ENCODE results near the gene PHF23. TPM values are rescaled to one million over a fixed set of nuclear protein-coding genes. Genes with fewer than 3 reads are reported as not detected.
A peak's percentile ranks its signal among the peaks of the same experiment; 100 is the strongest.

PHF23 gene
- total and polyA plus RNA-seq, 9 donors, result 19.4 to 57.7 (median 41.0) TPM

GRCh38 chr17:7251661-7252175 is 12.5 kb upstream of the PHF23 start, which contains the start of gene CTDNEP1:
CTDNEP1 (minus strand) TSS chr17:7251734; CDS start chr17:7251296, 438 bp downstream.
- no peaks in the 10 kb centered on the region for H3K9me3 ChIP-seq
- H3K4me3 ChIP-seq, result peak within 1 kb of the TSS; percentile 96
- intact Hi-C loops (cut with DNase I), result no loop called here
- H3K36me3 ChIP-seq, result no peaks in the 10 kb centered on the region
- peak; percentile 98 to 99 (median 99) for DNase-seq
- peak within 1 kb of the TSS; percentile 82 to 98 for H3K27ac ChIP-seq
- TF ChIP-seq POLR2A (IDR thresholded peaks at IDR 0.05), result peak; percentile 37
- no peak for TF ChIP-seq CTCF (IDR thresholded peaks at IDR 0.05)
- H3K27me3 ChIP-seq, result no peaks in the 10 kb centered on the region
- 0 to 1% (median 1%) methylated on average over 35 to 41 of the region's 41 CpGs for WGBS, 3 donors
- peaks cover 9% of the 10 kb centered on the region for H3K4me1 ChIP-seq (ENCODE audit: insufficient read depth)

GRCh38 chr17:7250695-7251627 is 11.7 kb upstream of the PHF23 start:
- WGBS, 3 donors, result 0 to 1% (median 1%) methylated on average over 25 to 55 of the region's 55 CpGs
- H3K36me3 ChIP-seq, result no peaks in the 10 kb centered on the region
- peak overlapping the region; percentile 82 to 98 for H3K27ac ChIP-seq
- intact Hi-C loops (cut with DNase I), result no loop called here
- H3K4me3 ChIP-seq, result peak overlapping the region; percentile 96
- TF ChIP-seq POLR2A (IDR thresholded peaks at IDR 0.05) (no peak), EP300 (IDR thresholded peaks at IDR 0.05) (no peak), CTCF (IDR thresholded peaks at IDR 0.05) (no peak)
- H3K4me1 ChIP-seq (ENCODE audit: insufficient read depth), result peaks cover 9% of the 10 kb centered on the region
- no peaks in the 10 kb centered on the region for H3K27me3 ChIP-seq
- no peaks in the 10 kb centered on the region for H3K9me3 ChIP-seq
- peak in 3 of 5 donors; percentile 25 to 63 (median 61) for DNase-seq

- peaks cover 9% of the 10 kb centered on the region for H3K4me1 ChIP-seq (ENCODE audit: insufficient read depth)
- 85 to 89% (median 87%) methylated on average over 7 of the region's 7 CpGs for WGBS, 3 donors
- no peak overlapping the region for H3K27ac ChIP-seq
Observed at GRCh38 chr17:7249830-7250229, 10.6 kb upstream of the PHF23 start.

GRCh38 chr17:7249214-7249613 is 10.0 kb upstream of the PHF23 start:
- no peak overlapping the region for H3K27ac ChIP-seq
- DNase-seq, result no peak
- H3K9me3 ChIP-seq, result no peaks in the 10 kb centered on the region
- no peaks in the 10 kb centered on the region for H3K36me3 ChIP-seq
- no peaks in the 10 kb centered on the region for H3K27me3 ChIP-seq
- peaks cover 9% of the 10 kb centered on the region for H3K4me1 ChIP-seq (ENCODE audit: insufficient read depth)
- 69 to 75% (median 72%) methylated on average over 6 of the region's 6 CpGs for WGBS, 3 donors
- TF ChIP-seq EP300 (IDR thresholded peaks at IDR 0.05) (no peak), POLR2A (IDR thresholded peaks at IDR 0.05) (no peak), CTCF (IDR thresholded peaks at IDR 0.05) (no peak)
- intact Hi-C loops (cut with DNase I), result no loop called here
- no peak overlapping the region for H3K4me3 ChIP-seq

More at GRCh38 chr17:7249830-7250229, 10.6 kb upstream of the PHF23 start:
- H3K27me3 ChIP-seq, result no peaks in the 10 kb centered on the region
- H3K36me3 ChIP-seq, result no peaks in the 10 kb centered on the region
- no peak overlapping the region for H3K4me3 ChIP-seq
- no peak for TF ChIP-seq EP300 (IDR thresholded peaks at IDR 0.05)
- no peak for TF ChIP-seq POLR2A (IDR thresholded peaks at IDR 0.05)
- intact Hi-C loops (cut with DNase I), result no loop called here
- H3K9me3 ChIP-seq, result no peaks in the 10 kb centered on the region
- DNase-seq, result no peak

All from ovary (tissue), 9 donors.